Common myeloid progenitor, CD34-positive (primary cell): Measurements from ENCODE around the gene CACNA1E.

ENCODE experiments used
- CTCF ChIA-PET: fragments of 350-600 bp; sonication (Branson Sonifier 250); formaldehyde crosslinking; loops from one replicate; lab custom pipeline; 2021; ENCODE audit warnings: antibody characterized with exemption; lab: Charles Lee
- POLR2A ChIA-PET: fragments of 350-600 bp; sonication (Branson Sonifier 250); formaldehyde crosslinking; loops from one replicate; lab custom pipeline; 2021; ENCODE audit warnings: antibody characterized with exemption; lab: Charles Lee
- DNase-seq, 3 donors: peaks; one replicate each; pipeline versions ENCODE4 v3.0.0 to v3.0.0-alpha.2; 2013
- H3K27ac ChIP-seq, 2 experiments: 1 replicate in 1 of 2; 2 replicates in 1 of 2; pipeline ENCODE4 v1.7.0; 2013; ENCODE audit warnings: inconsistent platforms in 2 of 2, low read length in 2 of 2, mild to moderate bottlenecking in 2 of 2, low read depth in 1 of 2, moderate library complexity in 1 of 2; ENCODE audit not compliant: severe bottlenecking in 2 of 2, insufficient read depth in 1 of 2, poor library complexity in 1 of 2
- H3K27me3 ChIP-seq, 5 experiments: replicated peaks in 2 of 5; 1 replicate in 3 of 5; 2 replicates in 2 of 5; pipeline versions ENCODE4 v1.6.1 to v1.7.0; 2013; ENCODE audit warnings: low read length in 4 of 5, mild to moderate bottlenecking in 2 of 5, moderate library complexity in 2 of 5, inconsistent platforms in 1 of 5; ENCODE audit not compliant: insufficient read depth in 5 of 5, control insufficient read depth in 4 of 5
- H3K36me3 ChIP-seq, 4 experiments: 1 replicate in 2 of 4; 2 replicates in 2 of 4; pipeline versions ENCODE4 v1.6.1 to v1.7.0; 2013; ENCODE audit warnings: low read length in 3 of 4, control low read depth in 1 of 4, mild to moderate bottlenecking in 1 of 4; ENCODE audit not compliant: control insufficient read depth in 4 of 4, insufficient read depth in 4 of 4
- H3K4me1 ChIP-seq, 4 experiments: 1 replicate in 3 of 4; 2 replicates in 1 of 4; pipeline versions ENCODE4 v1.6.1 to v1.7.1; 2013; ENCODE audit warnings: low read length in 3 of 4, mild to moderate bottlenecking in 3 of 4, control low read depth in 1 of 4, inconsistent platforms in 1 of 4, moderate library complexity in 1 of 4; ENCODE audit not compliant: control insufficient read depth in 4 of 4, insufficient read depth in 4 of 4; ENCODE audit errors: control extremely low read depth in 1 of 4
- H3K4me3 ChIP-seq, 7 experiments: 1 replicate in 4 of 7; 2 replicates in 3 of 7; pipeline versions ENCODE4 v1.5.1 to v1.7.0; 2013; ENCODE audit warnings: mild to moderate bottlenecking in 7 of 7, low read length in 6 of 7, moderate library complexity in 6 of 7, inconsistent platforms in 2 of 7, low read depth in 2 of 7, control low read depth in 1 of 7; ENCODE audit not compliant: insufficient read depth in 4 of 7, control insufficient read depth in 1 of 7; ENCODE audit errors: extremely low read depth in 1 of 7
- H3K9me3 ChIP-seq, 5 experiments: 1 replicate in 4 of 5; 2 replicates in 1 of 5; pipeline versions ENCODE4 v1.6.1 to v1.7.1; 2013; ENCODE audit warnings: low read length in 4 of 5, mild to moderate bottlenecking in 2 of 5, inconsistent platforms in 1 of 5, low read depth in 1 of 5, moderate library complexity in 1 of 5; ENCODE audit not compliant: control insufficient read depth in 4 of 5, insufficient read depth in 2 of 5; ENCODE audit errors: control extremely low read depth in 1 of 5
- WGBS: methylation state at CpG from one replicate; pipeline ENCODE4 v1.1.5; 2013; ENCODE audit not compliant: insufficient coverage; 5-methylcytosine and 5-hydroxymethylcytosine counted together

Gene CACNA1E

DNA sequence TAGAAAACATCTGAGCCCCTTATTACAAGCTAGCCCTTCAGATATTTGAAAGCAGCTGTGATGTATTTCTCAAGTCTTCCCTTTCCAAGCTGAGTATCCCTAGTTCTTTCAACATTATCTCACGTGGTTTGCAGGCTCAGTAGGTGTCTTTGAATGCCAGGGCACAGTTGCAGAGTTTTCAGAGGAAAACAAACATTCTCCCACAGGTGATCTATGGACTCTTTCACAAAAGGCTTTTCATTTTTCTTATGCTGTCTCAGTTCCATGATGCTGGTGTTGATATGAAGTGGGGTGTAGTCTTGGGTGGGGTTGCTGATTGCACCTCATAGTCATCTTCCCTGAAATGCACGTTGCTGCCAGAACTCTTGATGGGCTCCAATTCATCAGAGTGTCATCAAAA, 17.3 kb downstream of the CACNA1E start:
- Histone ChIP-seq H3K4me3 (no peak overlapping the region), H3K9me3 (no peaks in the 10 kb centered on the region), H3K27me3 (peaks cover 4 to 17% (median 6%) of the 10 kb centered on the region in 5 experiments), H3K27ac (no peak overlapping the region), H3K36me3 (no peaks in the 10 kb centered on the region), H3K4me1 (peaks cover 0 to 5% (median 0%) of the 10 kb centered on the region in 4 experiments)
- WGBS: 53% methylated on average over 2 of the region's 2 CpGs
- ChIA-PET CTCF (no interaction called here), POLR2A (no interaction called here)
- DNase-seq: no peak

DNA sequence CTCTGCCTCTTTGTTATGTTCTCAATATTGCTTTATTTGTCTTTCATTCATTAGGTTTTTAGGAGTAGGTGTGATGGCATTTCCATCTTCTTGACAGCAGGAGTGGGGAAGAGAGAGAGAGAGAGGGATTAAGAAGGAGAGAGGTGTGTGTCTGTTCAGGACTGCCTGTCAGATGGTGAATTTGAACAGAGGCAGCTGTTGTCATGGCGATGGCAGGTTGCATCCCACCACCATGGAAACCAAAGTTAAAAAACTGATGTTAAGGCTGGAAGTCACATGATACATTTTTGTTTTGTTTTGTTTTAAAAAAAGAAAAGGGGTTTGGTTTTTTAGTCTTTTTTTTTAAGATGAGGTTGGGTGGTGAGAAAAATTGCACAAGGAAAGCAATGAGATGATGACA, 18.3 kb downstream of the CACNA1E start:
- POLR2A ChIA-PET: no interaction called here
- CTCF ChIA-PET: interaction anchor here (1.2 kb wide), 1 partner anchor 9 kb away, joined by 3 read pairs; no protein-coding TSS in a partner anchor

DNA sequence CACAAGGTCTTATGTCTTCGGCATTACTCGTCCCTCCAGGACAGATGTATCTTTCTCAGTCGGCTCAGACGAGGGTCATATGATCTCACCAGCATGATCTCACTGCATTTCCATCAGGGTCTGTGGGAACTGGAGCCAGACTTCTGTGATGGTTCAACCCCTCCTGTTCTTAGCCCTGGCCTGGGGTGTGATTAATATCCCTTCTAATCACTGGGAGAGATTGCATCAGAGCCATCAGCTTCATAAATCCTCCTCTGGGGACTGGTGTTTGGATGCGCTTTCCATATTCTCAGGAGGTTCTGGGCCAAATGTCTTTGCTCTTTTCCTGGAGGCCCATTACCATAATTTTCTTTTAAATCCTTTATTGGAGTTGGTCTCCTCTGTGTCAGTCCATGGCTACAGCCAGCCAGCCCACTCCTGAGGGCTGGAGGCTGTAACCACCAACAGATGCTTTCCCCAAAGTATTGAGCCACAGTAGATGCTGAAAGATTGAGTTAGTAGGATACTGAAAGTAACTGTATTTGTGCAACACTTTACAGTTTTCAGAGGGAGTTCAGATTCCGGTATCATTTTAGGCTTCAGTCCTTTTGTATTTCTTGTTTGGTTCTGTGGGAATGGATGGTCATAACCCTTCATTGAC, 20.0 kb downstream of the CACNA1E start:
- H3K36me3 ChIP-seq: no peaks in the 10 kb centered on the region
- no peak overlapping the region for H3K4me3 ChIP-seq
- no peak for DNase-seq
- peaks cover 0 to 5% (median 1%) of the 10 kb centered on the region in 4 experiments for H3K4me1 ChIP-seq
- H3K27me3 ChIP-seq: peaks cover 4 to 14% (median 6%) of the 10 kb centered on the region in 5 experiments
- ChIA-PET CTCF (interaction anchor here (1.6 kb wide), 1 partner anchor 15 kb away, joined by 3 read pairs; no protein-coding TSS in a partner anchor), POLR2A (no interaction called here)
- no peaks in the 10 kb centered on the region for H3K9me3 ChIP-seq
- 98% methylated on average over 5 of the region's 6 CpGs for WGBS
- no peak overlapping the region for H3K27ac ChIP-seq

More for the DNA sequence above, 18.3 kb downstream of the CACNA1E start:
- H3K27ac ChIP-seq: no peak overlapping the region
- no peaks in the 10 kb centered on the region for H3K36me3 ChIP-seq
- no CpG with 5 or more reads among the region's 1 CpG for WGBS
- no peak for DNase-seq
- H3K27me3 ChIP-seq: peaks cover 4 to 17% (median 6%) of the 10 kb centered on the region in 5 experiments
- H3K4me3 ChIP-seq: no peak overlapping the region
- no peaks in the 10 kb centered on the region for H3K9me3 ChIP-seq
- H3K4me1 ChIP-seq: peaks cover 0 to 5% (median 0%) of the 10 kb centered on the region in 4 experiments

DNA sequence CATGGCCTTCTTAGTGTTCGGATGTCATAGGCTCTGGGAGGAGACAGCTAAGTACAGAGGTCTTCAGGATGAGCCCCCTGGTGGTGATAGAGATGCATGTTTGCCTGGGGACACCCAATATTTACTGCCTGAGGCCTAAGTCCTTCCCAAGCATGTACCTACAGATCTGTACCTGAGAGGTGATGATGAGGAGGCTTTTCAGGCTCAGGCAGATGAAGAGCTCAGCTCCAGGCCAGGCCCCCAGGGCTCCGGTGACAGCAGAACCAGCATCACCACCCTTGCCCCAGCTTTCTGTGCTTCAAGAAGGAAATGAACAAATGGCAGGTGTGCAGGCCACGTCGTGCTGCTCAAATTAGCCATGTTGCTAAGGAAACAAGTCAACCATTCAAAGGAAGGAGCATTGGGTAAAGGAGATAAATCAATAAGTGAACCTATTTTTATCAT, 21.1 kb downstream of the CACNA1E start:
- ChIA-PET CTCF (interaction anchor here (1.6 kb wide), 1 partner anchor 14 kb away, joined by 3 read pairs; no protein-coding TSS in a partner anchor), POLR2A (interaction anchor here (0.7 kb wide), 1 partner anchor 488 kb away, joined by 3 read pairs; no protein-coding TSS in a partner anchor)
- peaks cover 0 to 5% (median 1%) of the 10 kb centered on the region in 4 experiments for H3K4me1 ChIP-seq
- H3K9me3 ChIP-seq: no peaks in the 10 kb centered on the region
- no peaks in the 10 kb centered on the region for H3K36me3 ChIP-seq
- no peak overlapping the region for H3K27ac ChIP-seq
- H3K27me3 ChIP-seq: peaks cover 3 to 9% (median 4%) of the 10 kb centered on the region in 5 experiments
- H3K4me3 ChIP-seq: peak overlapping the region in 1 of 7 experiments; percentile 15
- DNase-seq: peak; percentile 11 to 23 (median 21)
- 86% methylated on average over 1 of the region's 4 CpGs for WGBS

- ChIA-PET CTCF (interaction anchor here (1.1 kb wide), 1 partner anchor 29 kb away, joined by 5 read pairs; no protein-coding TSS in a partner anchor), POLR2A (no interaction called here)
- H3K27me3 ChIP-seq: peaks cover 0 to 6% (median 3%) of the 10 kb centered on the region in 5 experiments
- no peak overlapping the region for H3K27ac ChIP-seq
- H3K36me3 ChIP-seq: no peaks in the 10 kb centered on the region
- H3K9me3 ChIP-seq: no peaks in the 10 kb centered on the region
- no peak overlapping the region for H3K4me3 ChIP-seq
- 38% methylated on average over 1 of the region's 5 CpGs for WGBS
- no peak for DNase-seq
- H3K4me1 ChIP-seq: peaks cover 0 to 5% (median 1%) of the 10 kb centered on the region in 4 experiments
Observed at GRCh38 chr1:181506563-181507353, 23.4 kb downstream of the CACNA1E start.

DNA sequence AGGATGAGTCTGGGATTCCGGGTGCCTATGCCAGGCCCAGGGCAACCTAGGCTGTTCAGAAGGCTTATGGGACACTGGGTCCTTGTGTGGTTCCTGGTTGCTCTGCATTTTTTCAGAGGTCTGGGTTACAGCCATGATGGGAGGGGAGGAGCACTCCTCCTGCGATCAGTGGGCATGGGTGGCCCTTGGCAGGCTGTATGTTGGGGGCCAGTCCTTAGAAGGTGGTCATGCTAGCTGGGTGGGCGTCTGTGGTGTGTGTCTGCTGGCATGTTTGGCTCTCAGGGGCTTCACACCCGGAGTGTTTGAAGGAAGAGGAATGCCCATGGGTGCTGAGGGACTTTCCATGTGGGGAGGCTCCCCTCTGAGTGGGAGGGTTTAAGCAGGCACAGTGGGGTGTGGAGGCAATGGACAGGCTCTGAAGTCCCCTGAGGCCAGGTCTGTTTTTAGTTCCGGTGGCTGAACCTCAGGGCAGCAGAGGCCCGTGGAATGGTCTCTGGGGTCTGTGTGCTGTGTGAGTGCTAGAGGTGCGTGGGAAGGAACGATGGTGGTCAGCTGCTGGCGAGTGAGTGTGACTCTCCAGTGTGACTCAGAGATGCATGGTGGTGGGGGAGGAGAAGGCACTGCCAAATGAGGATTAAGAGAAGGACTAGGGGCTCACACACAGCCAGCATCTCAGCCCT, 25.3 kb downstream of the CACNA1E start:
- Histone ChIP-seq H3K4me1 (peaks cover 0 to 5% (median 1%) of the 10 kb centered on the region in 4 experiments), H3K27me3 (peaks cover 0 to 6% (median 2%) of the 10 kb centered on the region in 5 experiments), H3K4me3 (no peak overlapping the region), H3K27ac (no peak overlapping the region), H3K9me3 (no peaks in the 10 kb centered on the region), H3K36me3 (no peaks in the 10 kb centered on the region)
- ChIA-PET CTCF (no interaction called here), POLR2A (no interaction called here)
- DNase-seq: no peak
- 90% methylated on average over 9 of the region's 9 CpGs for WGBS
